HEK293 (cell line): ENCODE data around the gene ARHGEF28.
A peak's percentile ranks its signal among the peaks of the same experiment; 100 is the strongest.

Experiments
- CTCF ChIA-PET: fragments of 350-600 bp; formaldehyde crosslinking; extraction: SDS; loops from one replicate; lab custom pipeline; 2021; ENCODE audit warnings: antibody characterized with exemption; lab: Yijun Ruan, JAX
- POLR2A ChIA-PET: fragments of 300-600 bp; formaldehyde crosslinking; extraction: SDS; loops from one replicate; lab custom pipeline; 2020; ENCODE audit warnings: antibody characterized with exemption, inconsistent platforms; lab: Yijun Ruan, JAX
- H3K27ac ChIP-seq: fragments of 200-500 bp; sonication (Bioruptor generic); 2 replicates; pipeline ENCODE4 v1.5.1; 2014; ENCODE audit warnings: low read depth, low read length, control low read depth, inconsistent platforms; ENCODE audit errors: extremely low read depth
- H3K36me3 ChIP-seq, 2 experiments: fragments of 200-500 bp in 1 of 2; sonication (Bioruptor generic) in 1 of 2; 1 replicate in 1 of 2; 2 replicates in 1 of 2; pipeline ENCODE4 v1.5.1; 2014 to 2017; ENCODE audit warnings: inconsistent platforms in 2 of 2, low read length in 2 of 2; ENCODE audit not compliant: control insufficient read depth in 2 of 2, insufficient read depth in 1 of 2
- H3K4me1 ChIP-seq: fragments of 200-500 bp; sonication (Bioruptor generic); 2 replicates; pipeline ENCODE4 v1.5.1; 2014; ENCODE audit warnings: mild to moderate bottlenecking, low read length, inconsistent platforms; ENCODE audit not compliant: control insufficient read depth, insufficient read depth
- H3K4me3 ChIP-seq: 2 replicates; pipeline ENCODE4 v1.5.1; 2011; ENCODE audit warnings: low read depth, mild to moderate bottlenecking, control low read depth, low read length, moderate library complexity
- H3K9me3 ChIP-seq: fragments of 200-500 bp; sonication (Bioruptor generic); 2 replicates; pipeline ENCODE4 v1.5.1; 2014; ENCODE audit warnings: low read depth, low read length, inconsistent platforms; ENCODE audit not compliant: control insufficient read depth, insufficient read depth
- GLI2 ChIP-seq: fragments of 450-650 bp; formaldehyde crosslinking; IDR thresholded peaks from 2 replicates; pipeline ENCODE4; 2017; ENCODE audit warnings: missing biosample characterization, missing genetic modification characterization, low read depth, borderline replicate concordance
- HOXC10 ChIP-seq: sonication (generic); formaldehyde crosslinking; IDR thresholded peaks from 2 replicates; pipeline ENCODE4 v1.8.1; 2023; ENCODE audit warnings: mild to moderate bottlenecking, missing genetic modification reagents
- HOXD13 ChIP-seq: sonication (generic); formaldehyde crosslinking; IDR thresholded peaks from 2 replicates; pipeline ENCODE4 v1.8.0; 2022; ENCODE audit warnings: missing genetic modification reagents, borderline replicate concordance
- KLF10 ChIP-seq: fragments of 450-650 bp; IDR thresholded peaks from 2 replicates; pipeline ENCODE4 v1.5.1; 2018; ENCODE audit warnings: missing biosample characterization, mild to moderate bottlenecking, missing genetic modification characterization
- KLF7 ChIP-seq: fragments of 450-650 bp; formaldehyde crosslinking; IDR thresholded peaks from 2 replicates; pipeline ENCODE4 v1.5.1; 2016; ENCODE audit warnings: missing biosample characterization, missing genetic modification characterization, borderline replicate concordance
- MEIS1 ChIP-seq: sonication (generic); formaldehyde crosslinking; IDR thresholded peaks from 2 replicates; pipeline ENCODE4 v1.8.1; 2022; ENCODE audit warnings: missing genetic modification reagents, mild to moderate bottlenecking, borderline replicate concordance
- OVOL3 ChIP-seq: fragments of 450-650 bp; formaldehyde crosslinking; IDR thresholded peaks from 2 replicates; pipeline ENCODE4 v1.5.1; 2016; ENCODE audit warnings: missing biosample characterization, missing genetic modification characterization
- REPIN1 ChIP-seq: fragments of 450-650 bp; formaldehyde crosslinking; IDR thresholded peaks from 2 replicates; pipeline ENCODE4 v1.5.1; 2017; ENCODE audit warnings: missing biosample characterization, missing genetic modification characterization, low read depth
- ZEB2 ChIP-seq: fragments of 450-650 bp; formaldehyde crosslinking; IDR thresholded peaks from 2 replicates; pipeline ENCODE4 v1.5.1; 2016; ENCODE audit warnings: missing biosample characterization, missing genetic modification characterization
- ZIC2 ChIP-seq: fragments of 450-650 bp; formaldehyde crosslinking; IDR thresholded peaks from 2 replicates; pipeline ENCODE4 v1.5.1; 2016; ENCODE audit warnings: missing biosample characterization, missing genetic modification characterization
- ZNF157 ChIP-seq: fragments of 450-650 bp; formaldehyde crosslinking; IDR thresholded peaks from 2 replicates; pipeline ENCODE4 v1.5.1; 2016; ENCODE audit warnings: missing biosample characterization, missing genetic modification characterization
- ZNF248 ChIP-seq: fragments of 450-650 bp; formaldehyde crosslinking; IDR thresholded peaks from 2 replicates; pipeline ENCODE4 v1.5.1; 2017; ENCODE audit warnings: missing biosample characterization, missing genetic modification characterization
- ZNF274 ChIP-seq, 2 experiments: fragments of 200-500 bp in 1 of 2; fragments of 450-650 bp in 1 of 2; sonication (Bioruptor generic) in 1 of 2; formaldehyde crosslinking in 1 of 2; IDR thresholded peaks; 2 replicates each; pipeline versions ENCODE4 v1.5.1 to v1.6.1; 2014 to 2016; ENCODE audit warnings: borderline replicate concordance in 1 of 2, inconsistent platforms in 1 of 2, low read length in 1 of 2, missing biosample characterization in 1 of 2, missing genetic modification characterization in 1 of 2
- ZNF341 ChIP-seq: fragments of 450-650 bp; formaldehyde crosslinking; IDR thresholded peaks from 2 replicates; pipeline ENCODE4; 2016; ENCODE audit warnings: low read depth, missing biosample characterization, missing genetic modification characterization
- ZNF433 ChIP-seq: fragments of 450-650 bp; formaldehyde crosslinking; IDR thresholded peaks from 2 replicates; pipeline ENCODE4 v1.5.1; 2016; ENCODE audit warnings: missing biosample characterization, missing genetic modification characterization, low read depth
- ZNF48 ChIP-seq: fragments of 450-650 bp; formaldehyde crosslinking; IDR thresholded peaks from 2 replicates; pipeline ENCODE4 v1.5.1; 2016; ENCODE audit warnings: missing biosample characterization, missing genetic modification characterization
- ZNF544 ChIP-seq: fragments of 450-650 bp; formaldehyde crosslinking; IDR thresholded peaks from 2 replicates; pipeline ENCODE4 v1.5.0; 2017; ENCODE audit warnings: missing biosample characterization, missing genetic modification characterization
- ZNF654 ChIP-seq: fragments of 450-650 bp; formaldehyde crosslinking; IDR thresholded peaks from 2 replicates; pipeline ENCODE4 v1.5.1; 2016; ENCODE audit warnings: low read depth, missing biosample characterization, missing genetic modification characterization
- TF ChIP-seq, protein P1 (sequence below): fragments of 450-650 bp; formaldehyde crosslinking; IDR thresholded peaks from 2 replicates; pipeline ENCODE4 v1.5.1; 2016; ENCODE audit warnings: missing biosample characterization, missing genetic modification characterization
- TF ChIP-seq, protein P2 (sequence below): fragments of 450-650 bp; formaldehyde crosslinking; IDR thresholded peaks from 2 replicates; pipeline ENCODE4 v1.5.1; 2016; ENCODE audit warnings: missing biosample characterization, missing genetic modification characterization
- TF ChIP-seq, protein P3 (sequence below): fragments of 450-650 bp; formaldehyde crosslinking; IDR thresholded peaks from 2 replicates; pipeline ENCODE4 v1.5.1; 2016; ENCODE audit warnings: missing biosample characterization, missing genetic modification characterization, borderline replicate concordance

ARHGEF28 gene

DNA sequence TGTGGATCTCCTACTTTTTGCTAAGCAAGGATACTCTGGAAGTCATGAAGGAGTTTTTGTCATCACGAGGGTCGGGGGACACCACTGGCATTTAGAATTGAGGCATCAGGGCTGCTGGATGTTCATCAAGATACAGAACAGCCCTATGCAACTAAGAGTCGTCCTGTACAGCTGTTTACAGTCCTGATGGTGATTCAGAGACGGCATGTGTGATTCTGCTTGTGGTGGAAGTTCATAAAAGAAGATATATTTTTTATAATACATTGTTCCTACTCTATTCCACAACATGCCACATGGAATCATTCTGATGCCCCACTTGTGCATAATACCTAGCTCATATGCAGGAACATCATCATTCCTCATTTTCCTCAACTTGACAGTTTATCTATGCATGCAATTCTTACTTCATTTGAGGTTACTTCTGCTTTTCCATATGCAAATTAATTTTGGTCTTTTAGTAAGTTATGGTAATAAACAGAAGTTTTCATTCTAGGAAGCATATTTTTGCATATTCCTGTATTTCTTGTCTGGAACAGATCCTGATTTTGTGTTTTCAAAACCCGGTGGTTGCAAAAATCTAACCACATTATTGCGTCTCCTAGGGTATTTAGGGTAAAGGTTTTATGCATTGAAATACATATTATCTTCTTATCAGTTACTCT lies 155.2 kb downstream of the ARHGEF28 start:
- ChIA-PET CTCF (interaction anchor here (0.6 to 4.1 kb wide), 2 partner anchors 12 to 413 kb away, joined by 3 to 26 read pairs; no protein-coding TSS in a partner anchor), POLR2A (no interaction called here)
- no peaks in the 10 kb centered on the region for H3K9me3 ChIP-seq
- TF ChIP-seq, protein P1, sequence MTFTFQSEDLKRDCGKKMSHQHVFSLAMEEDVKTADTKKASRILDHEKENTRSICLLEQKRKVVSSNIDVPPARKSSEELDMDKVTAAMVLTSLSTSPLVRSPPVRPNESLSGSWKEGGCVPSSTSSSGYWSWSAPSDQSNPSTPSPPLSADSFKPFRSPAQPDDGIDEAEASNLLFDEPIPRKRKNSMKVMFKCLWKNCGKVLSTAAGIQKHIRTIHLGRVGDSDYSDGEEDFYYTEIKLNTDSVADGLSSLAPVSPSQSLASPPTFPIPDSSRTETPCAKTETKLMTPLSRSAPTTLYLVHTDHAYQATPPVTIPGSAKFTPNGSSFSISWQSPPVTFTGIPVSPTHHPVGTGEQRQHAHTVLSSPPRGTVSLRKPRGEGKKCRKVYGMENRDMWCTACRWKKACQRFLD (tag by site-specific recombination), result no peak
- TF ChIP-seq ZNF544 (tag by site-specific recombination), result no peak
- no peak for TF ChIP-seq OVOL3
- TF ChIP-seq, all 188 proteins: peak for 0
- Histone ChIP-seq H3K27ac (no peak overlapping the region), H3K4me1 (peaks cover 4% of the 10 kb centered on the region), H3K4me3 (no peak overlapping the region), H3K36me3 (peaks cover 0 to 5% of the 10 kb centered on the region in 2 experiments; a peak in 1 of 3 replicates)

DNA sequence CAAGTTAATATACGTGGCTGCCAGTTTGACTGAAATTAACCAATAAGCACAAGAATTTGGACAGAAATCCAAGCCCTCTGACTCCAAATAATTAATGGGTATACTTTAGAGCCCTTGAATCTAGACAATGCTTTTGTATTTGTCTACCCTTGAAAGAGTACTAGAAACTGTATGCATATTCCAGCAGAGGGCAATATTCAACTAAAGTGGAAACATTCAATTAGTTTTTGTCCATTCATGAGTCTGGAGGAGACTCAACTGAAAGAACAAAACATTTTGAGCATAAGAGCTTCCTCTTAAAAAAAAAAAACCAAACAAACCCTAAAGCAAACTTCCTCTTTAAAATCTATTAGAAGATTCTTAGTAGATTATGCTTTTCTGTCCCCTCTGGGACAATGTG lies 157.8 kb downstream of the ARHGEF28 start:
- Histone ChIP-seq H3K4me3 (no peak overlapping the region), H3K4me1 (peaks cover 8% of the 10 kb centered on the region), H3K36me3 (peaks cover 0 to 5% of the 10 kb centered on the region in 2 experiments; a peak in 1 of 3 replicates), H3K27ac (no peak overlapping the region), H3K9me3 (no peaks in the 10 kb centered on the region)
- ChIA-PET CTCF (interaction anchor here (0.6 to 4.1 kb wide), 10 partner anchors 8 to 883 kb away, joined by 3 to 26 read pairs (median 3); no protein-coding TSS in a partner anchor), POLR2A (no interaction called here)
- TF ChIP-seq ZNF654 (tag by site-specific recombination) (peak; percentile 19; the same call in 1 of the 2 replicates), ZNF433 (tag by site-specific recombination) (no peak)

DNA sequence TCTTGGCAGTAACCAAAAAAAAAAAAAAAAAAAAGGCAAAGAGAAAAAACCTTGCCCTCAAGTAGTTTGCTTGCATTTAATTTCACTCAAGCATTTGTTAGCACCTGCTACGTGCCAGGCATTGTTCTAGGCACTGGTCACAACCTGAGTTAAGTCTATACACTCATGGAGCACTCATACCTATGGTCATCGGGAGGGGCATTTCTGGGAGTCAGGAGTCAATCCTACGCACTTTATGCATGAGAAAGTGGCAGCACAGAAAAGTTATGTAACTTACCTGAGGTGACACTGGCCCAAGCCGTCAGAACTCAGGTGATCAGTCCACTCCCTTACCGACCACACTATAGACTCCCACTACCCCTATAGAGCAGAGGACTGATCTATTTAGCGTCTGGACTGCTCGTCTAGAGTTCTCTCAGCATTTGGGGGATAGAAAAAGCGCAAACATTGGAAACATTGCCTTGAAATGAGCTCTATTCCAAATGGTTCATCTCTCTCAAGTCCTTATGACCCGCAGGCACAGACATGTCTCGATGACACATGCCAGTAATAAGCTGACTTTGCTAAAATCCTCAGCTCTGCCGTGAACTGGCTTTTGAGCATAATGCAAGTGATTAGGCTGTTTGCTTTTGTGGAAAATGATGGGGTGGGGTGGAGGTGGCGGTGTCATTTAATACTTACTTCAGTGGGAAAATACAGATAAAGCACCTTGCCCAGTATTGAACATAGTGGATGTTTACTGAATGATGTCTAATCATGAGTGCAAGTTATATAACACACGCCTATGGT lies 160.2 kb downstream of the ARHGEF28 start:
- POLR2A ChIA-PET, result no interaction called here
- H3K4me1 ChIP-seq, result peaks cover 17% of the 10 kb centered on the region
- TF ChIP-seq ZNF48 (tag by site-specific recombination) (no peak), ZIC2 (tag by site-specific recombination) (no peak), ZEB2 (tag by site-specific recombination) (no peak), ZNF157 (tag by site-specific recombination) (no peak), ZNF341 (tag by site-specific recombination) (no peak), KLF7 (tag by site-specific recombination) (peak; percentile 82; the same call in 1 of the 2 replicates), KLF10 (tag by site-specific recombination) (peak; percentile 44; the same call in 1 of the 2 replicates), GLI2 (tag by site-specific recombination) (no peak), HOXC10 (CRISPR knock-in tag) (no peak), ZNF274 (IDR thresholded peaks at IDR 0.05; ENCODE audit: low read length) (no peak), ZNF274 (tag by site-specific recombination; IDR thresholded peaks at IDR 0.05; ENCODE audit: borderline replicate concordance) (no peak), ZNF433 (tag by site-specific recombination) (no peak), ZNF248 (no peak), MEIS1 (CRISPR knock-in tag) (no peak), REPIN1 (no peak), HOXD13 (CRISPR knock-in tag) (no peak)
- TF ChIP-seq, protein P2, sequence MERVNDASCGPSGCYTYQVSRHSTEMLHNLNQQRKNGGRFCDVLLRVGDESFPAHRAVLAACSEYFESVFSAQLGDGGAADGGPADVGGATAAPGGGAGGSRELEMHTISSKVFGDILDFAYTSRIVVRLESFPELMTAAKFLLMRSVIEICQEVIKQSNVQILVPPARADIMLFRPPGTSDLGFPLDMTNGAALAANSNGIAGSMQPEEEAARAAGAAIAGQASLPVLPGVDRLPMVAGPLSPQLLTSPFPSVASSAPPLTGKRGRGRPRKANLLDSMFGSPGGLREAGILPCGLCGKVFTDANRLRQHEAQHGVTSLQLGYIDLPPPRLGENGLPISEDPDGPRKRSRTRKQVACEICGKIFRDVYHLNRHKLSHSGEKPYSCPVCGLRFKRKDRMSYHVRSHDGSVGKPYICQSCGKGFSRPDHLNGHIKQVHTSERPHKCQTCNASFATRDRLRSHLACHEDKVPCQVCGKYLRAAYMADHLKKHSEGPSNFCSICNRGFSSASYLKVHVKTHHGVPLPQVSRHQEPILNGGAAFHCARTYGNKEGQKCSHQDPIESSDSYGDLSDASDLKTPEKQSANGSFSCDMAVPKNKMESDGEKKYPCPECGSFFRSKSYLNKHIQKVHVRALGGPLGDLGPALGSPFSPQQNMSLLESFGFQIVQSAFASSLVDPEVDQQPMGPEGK (tag by site-specific recombination), result no peak; the same call in 1 of the 2 replicates
- TF ChIP-seq, protein P3, sequence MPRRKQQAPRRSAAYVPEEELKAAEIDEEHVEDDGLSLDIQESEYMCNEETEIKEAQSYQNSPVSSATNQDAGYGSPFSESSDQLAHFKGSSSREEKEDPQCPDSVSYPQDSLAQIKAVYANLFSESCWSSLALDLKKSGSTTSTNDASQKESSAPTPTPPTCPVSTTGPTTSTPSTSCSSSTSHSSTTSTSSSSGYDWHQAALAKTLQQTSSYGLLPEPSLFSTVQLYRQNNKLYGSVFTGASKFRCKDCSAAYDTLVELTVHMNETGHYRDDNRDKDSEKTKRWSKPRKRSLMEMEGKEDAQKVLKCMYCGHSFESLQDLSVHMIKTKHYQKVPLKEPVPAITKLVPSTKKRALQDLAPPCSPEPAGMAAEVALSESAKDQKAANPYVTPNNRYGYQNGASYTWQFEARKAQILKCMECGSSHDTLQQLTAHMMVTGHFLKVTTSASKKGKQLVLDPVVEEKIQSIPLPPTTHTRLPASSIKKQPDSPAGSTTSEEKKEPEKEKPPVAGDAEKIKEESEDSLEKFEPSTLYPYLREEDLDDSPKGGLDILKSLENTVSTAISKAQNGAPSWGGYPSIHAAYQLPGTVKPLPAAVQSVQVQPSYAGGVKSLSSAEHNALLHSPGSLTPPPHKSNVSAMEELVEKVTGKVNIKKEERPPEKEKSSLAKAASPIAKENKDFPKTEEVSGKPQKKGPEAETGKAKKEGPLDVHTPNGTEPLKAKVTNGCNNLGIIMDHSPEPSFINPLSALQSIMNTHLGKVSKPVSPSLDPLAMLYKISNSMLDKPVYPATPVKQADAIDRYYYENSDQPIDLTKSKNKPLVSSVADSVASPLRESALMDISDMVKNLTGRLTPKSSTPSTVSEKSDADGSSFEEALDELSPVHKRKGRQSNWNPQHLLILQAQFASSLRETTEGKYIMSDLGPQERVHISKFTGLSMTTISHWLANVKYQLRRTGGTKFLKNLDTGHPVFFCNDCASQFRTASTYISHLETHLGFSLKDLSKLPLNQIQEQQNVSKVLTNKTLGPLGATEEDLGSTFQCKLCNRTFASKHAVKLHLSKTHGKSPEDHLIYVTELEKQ (tag by site-specific recombination), result peak; percentile 10; the same call in 1 of the 2 replicates

More for the DNA sequence above, 160.2 kb downstream of the ARHGEF28 start:
- no peak overlapping the region for H3K4me3 ChIP-seq
- H3K27ac ChIP-seq, result peak overlapping the region; percentile 53
- no peaks in the 10 kb centered on the region for H3K9me3 ChIP-seq
- CTCF ChIA-PET, result interaction anchor here (1.5 to 11.7 kb wide), 2 partner anchors 10 to 197 kb away, joined by 3 to 258 read pairs; no protein-coding TSS in a partner anchor
- H3K36me3 ChIP-seq, result no peaks in the 10 kb centered on the region
